Liver (tissue), 3 donors: ENCODE results near the gene PYCARD.

ENCODE experiments used
- CTCF ChIP-seq: fragments of 150-350 bp; IDR thresholded peaks from 2 replicates; pipeline ENCODE4 v1.5.1; 2017; ENCODE audit warnings: improper control_type of control experiment, low read depth, low read length; ENCODE audit not compliant: missing input control
- EGR1 ChIP-seq, 2 donors: IDR thresholded peaks; 2 replicates each; pipeline ENCODE4 v1.6.1; 2016 to 2018; ENCODE audit warnings: antibody characterized with exemption in 2 of 2, low read depth in 2 of 2
- GABPA ChIP-seq, 2 donors: IDR thresholded peaks in 1 of 2; conservative IDR thresholded peaks in 1 of 2; 2 replicates each; pipeline ENCODE4 v1.6.1; 2016; ENCODE audit warnings: antibody characterized with exemption in 2 of 2, mild to moderate bottlenecking in 1 of 2, moderate library complexity in 1 of 2
- REST ChIP-seq: IDR thresholded peaks from 2 replicates; pipeline ENCODE4 v1.6.1; 2016; ENCODE audit warnings: antibody characterized with exemption, mild to moderate bottlenecking
- SP1 ChIP-seq: IDR thresholded peaks from 2 replicates; pipeline ENCODE4 v1.6.1; 2018; ENCODE audit warnings: antibody characterized with exemption, mild to moderate bottlenecking
- YY1 ChIP-seq: IDR thresholded peaks from 2 replicates; pipeline ENCODE4 v1.6.1; 2016; ENCODE audit warnings: antibody characterized with exemption, mild to moderate bottlenecking
- donor health status: healthy.
- donor health status: healthy.

GRCh38 chr16:31219154-31219741 lies 16.7 kb upstream of the PYCARD start:
- TF ChIP-seq CTCF: no peak
- no peak for TF ChIP-seq REST
- TF ChIP-seq EGR1 (IDR thresholded peaks at IDR 0.05; ENCODE audit: low read depth in 2 of 2): no peak
- no peak for TF ChIP-seq SP1
- TF ChIP-seq GABPA (IDR thresholded peaks at IDR 0.05 in 1 of 2, conservative IDR thresholded peaks at IDR 0.05 in 1 of 2): no peak
- no peak for TF ChIP-seq YY1
